ENCODE results near the gene CLDN18.

CLDN18 gene

DNA sequence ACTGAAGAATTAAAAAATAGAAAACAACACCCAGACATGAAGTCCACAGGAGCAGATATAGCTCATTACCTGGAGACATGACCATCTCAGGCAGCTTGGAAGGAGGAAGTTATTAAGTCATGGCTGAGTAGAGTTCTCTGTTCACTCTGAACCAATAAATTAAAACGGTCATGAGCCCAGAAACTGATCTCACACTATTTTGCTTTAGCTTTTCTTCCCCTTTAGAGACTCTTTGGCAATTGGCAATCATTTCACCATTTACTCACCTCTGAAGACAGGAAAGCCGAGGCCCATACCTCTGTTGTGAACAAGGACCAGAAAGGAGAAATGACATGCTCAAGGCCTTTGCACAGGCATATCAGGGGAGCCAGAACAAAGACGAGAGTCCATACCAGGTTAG is 26.6 kb downstream of the CLDN18 start:
- DNase-seq (ENCODE audit: insufficient read length, low spot score) (no peak), FAIRE-seq (no peak)
- TF ChIP-seq POU2F2 (IDR thresholded peaks at IDR 0.05; ENCODE audit: low read depth, low read length) (no peak), PAX5 (IDR thresholded peaks at IDR 0.05; ENCODE audit: insufficient read depth, low read length, severe bottlenecking) (no peak), TAF1 (IDR thresholded peaks at IDR 0.05; ENCODE audit: low read depth, low read length) (no peak), POLR2AphosphoS5 (IDR thresholded peaks at IDR 0.05; ENCODE audit: low read depth, low read length) (no peak), POLR2A (IDR thresholded peaks at IDR 0.05; ENCODE audit: low read depth, low read length) (no peak), SPI1 (IDR thresholded peaks at IDR 0.05; ENCODE audit: low read depth, low read length) (no peak)

DNA sequence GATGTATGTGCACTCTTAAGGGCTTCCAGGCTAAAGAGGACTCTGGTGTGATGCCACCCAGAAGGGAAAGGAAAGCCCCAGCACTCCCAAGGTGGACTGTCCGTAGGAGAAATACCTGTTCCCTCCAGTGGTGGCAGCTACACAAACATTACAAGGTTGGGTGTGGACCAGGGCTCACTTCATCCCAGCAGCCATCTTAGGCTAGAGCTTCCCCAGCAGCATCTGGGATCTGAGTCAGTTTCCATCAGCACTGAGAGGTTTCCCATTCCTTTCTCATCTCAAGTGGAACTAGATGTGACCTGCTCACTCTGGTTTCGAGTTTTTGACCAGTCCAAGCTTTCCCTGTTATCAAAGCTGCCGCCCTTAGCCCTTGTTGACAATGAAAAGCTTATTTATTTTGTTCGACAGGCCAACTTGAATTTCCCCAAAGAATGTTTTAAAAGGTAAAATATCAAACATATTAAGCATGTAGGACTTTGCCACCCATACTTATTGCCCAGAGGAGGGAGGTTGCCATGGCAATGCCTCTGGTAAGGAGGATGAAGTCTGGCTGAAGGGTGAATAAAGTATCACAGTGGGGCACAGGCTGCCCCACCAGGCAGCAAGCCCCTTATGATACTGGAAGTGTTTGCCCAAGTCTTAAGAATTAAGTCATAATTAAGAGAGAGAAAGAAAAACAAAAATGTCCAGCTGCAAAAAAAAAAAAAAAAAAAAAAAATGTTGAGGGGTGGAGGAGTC is 28.9 kb downstream of the CLDN18 start:
- no peak for FAIRE-seq
- TF ChIP-seq POU2F2 (IDR thresholded peaks at IDR 0.05; ENCODE audit: low read depth, low read length) = no peak
- TF ChIP-seq SPI1 (IDR thresholded peaks at IDR 0.05; ENCODE audit: low read depth, low read length) = no peak
- no peak for TF ChIP-seq POLR2A (IDR thresholded peaks at IDR 0.05; ENCODE audit: low read depth, low read length)
- TF ChIP-seq PAX5 (IDR thresholded peaks at IDR 0.05; ENCODE audit: insufficient read depth, low read length, severe bottlenecking) = no peak
- no peak for TF ChIP-seq TAF1 (IDR thresholded peaks at IDR 0.05; ENCODE audit: low read depth, low read length)
- no peak for TF ChIP-seq POLR2AphosphoS5 (IDR thresholded peaks at IDR 0.05; ENCODE audit: low read depth, low read length)
- DNase-seq (ENCODE audit: insufficient read length, low spot score) = no peak

DNA sequence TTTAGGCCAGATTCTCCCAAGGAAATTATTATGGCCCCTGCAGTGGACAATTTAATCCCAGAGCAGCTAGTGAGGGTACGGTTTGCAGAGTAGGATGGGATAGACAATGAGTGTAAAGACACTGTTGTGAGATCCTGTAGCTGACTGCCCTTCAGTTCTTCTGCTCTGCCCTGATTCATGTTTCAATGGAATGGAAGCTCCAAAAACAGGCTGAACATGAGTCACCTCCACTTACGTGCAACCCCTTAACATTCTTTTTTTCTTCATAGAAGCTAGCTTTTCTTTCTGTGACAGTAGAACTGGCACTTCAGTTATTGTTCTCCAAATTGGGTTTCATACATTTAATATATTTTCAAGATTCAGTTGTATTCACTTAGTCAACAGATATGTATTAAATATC is 32.1 kb downstream of the CLDN18 start:
- no peak for DNase-seq (ENCODE audit: insufficient read length, low spot score)
- TF ChIP-seq POLR2A (IDR thresholded peaks at IDR 0.05; ENCODE audit: low read depth, low read length) (no peak), TAF1 (IDR thresholded peaks at IDR 0.05; ENCODE audit: low read depth, low read length) (no peak), SPI1 (IDR thresholded peaks at IDR 0.05; ENCODE audit: low read depth, low read length) (no peak), PAX5 (IDR thresholded peaks at IDR 0.05; ENCODE audit: insufficient read depth, low read length, severe bottlenecking) (no peak), POU2F2 (IDR thresholded peaks at IDR 0.05; ENCODE audit: low read depth, low read length) (no peak), POLR2AphosphoS5 (IDR thresholded peaks at IDR 0.05; ENCODE audit: low read depth, low read length) (no peak)
- no peak for FAIRE-seq

DNA sequence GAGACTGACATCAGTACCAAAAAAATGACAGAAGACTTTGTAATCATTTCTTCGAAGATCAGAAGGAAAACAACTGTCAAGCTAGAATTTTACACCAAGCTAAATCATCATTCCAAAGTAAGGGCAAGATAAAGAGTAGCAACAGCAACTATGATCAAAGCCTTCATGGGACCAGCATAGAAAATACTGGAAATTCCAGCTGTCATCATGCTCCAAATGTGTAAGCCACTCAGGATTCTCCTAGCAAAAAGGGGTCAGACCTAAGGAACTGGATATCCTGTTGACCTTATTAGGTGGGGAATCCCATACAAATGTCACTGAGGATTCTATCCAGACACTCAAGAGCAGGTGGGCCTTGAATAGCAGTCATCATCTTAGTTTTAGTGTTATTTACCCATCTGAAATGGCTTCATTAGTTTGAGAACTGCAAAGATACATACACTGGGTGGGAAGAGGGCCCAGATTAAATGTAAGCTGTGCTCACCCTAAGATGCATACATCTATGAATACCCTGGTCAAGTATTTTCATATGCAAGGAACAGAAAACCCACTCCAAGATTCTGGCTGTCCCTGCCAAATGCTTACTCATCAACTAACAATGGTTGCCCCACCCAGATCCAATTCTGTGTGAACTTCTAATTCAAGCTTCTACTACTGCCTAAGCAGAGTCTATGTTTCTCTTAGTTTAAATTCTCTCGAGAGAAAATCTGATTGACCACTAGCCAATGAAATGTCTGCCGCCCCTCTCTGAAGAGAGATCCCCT is 33.5 kb downstream of the CLDN18 start:
- FAIRE-seq (no peak), DNase-seq (ENCODE audit: insufficient read length, low spot score) (no peak)
- TF ChIP-seq POLR2A (IDR thresholded peaks at IDR 0.05; ENCODE audit: low read depth, low read length) (no peak), PAX5 (IDR thresholded peaks at IDR 0.05; ENCODE audit: insufficient read depth, low read length, severe bottlenecking) (no peak), POU2F2 (IDR thresholded peaks at IDR 0.05; ENCODE audit: low read depth, low read length) (no peak), POLR2AphosphoS5 (IDR thresholded peaks at IDR 0.05; ENCODE audit: low read depth, low read length) (no peak), SPI1 (IDR thresholded peaks at IDR 0.05; ENCODE audit: low read depth, low read length) (no peak)

DNA sequence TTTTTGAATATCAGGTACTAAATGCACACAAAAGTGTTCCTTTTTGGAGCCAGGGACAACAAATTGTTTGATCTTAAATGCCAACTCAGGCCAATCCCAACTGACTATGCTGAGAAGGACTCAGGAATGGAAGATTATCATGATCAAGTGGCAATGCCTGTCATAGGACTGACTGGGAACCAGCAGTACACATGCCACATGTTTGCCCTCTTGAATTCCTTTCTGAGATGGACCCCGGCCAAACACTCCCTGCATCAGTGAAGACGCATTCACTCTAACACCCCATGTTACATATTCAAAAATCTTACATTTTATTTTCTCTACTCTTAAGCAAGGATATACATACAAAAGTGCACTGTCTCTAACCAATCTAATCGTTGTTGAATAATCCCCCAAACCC is 36.1 kb downstream of the CLDN18 start:
- no peak for FAIRE-seq
- DNase-seq (ENCODE audit: insufficient read length, low spot score) = no peak
- TF ChIP-seq PAX5 (IDR thresholded peaks at IDR 0.05; ENCODE audit: insufficient read depth, low read length, severe bottlenecking) = no peak
- TF ChIP-seq TAF1 (IDR thresholded peaks at IDR 0.05; ENCODE audit: low read depth, low read length) = no peak
- TF ChIP-seq SPI1 (IDR thresholded peaks at IDR 0.05; ENCODE audit: low read depth, low read length) = no peak
- no peak for TF ChIP-seq POLR2AphosphoS5 (IDR thresholded peaks at IDR 0.05; ENCODE audit: low read depth, low read length)
- no peak for TF ChIP-seq POLR2A (IDR thresholded peaks at IDR 0.05; ENCODE audit: low read depth, low read length)
- no peak for TF ChIP-seq POU2F2 (IDR thresholded peaks at IDR 0.05; ENCODE audit: low read depth, low read length)

DNA sequence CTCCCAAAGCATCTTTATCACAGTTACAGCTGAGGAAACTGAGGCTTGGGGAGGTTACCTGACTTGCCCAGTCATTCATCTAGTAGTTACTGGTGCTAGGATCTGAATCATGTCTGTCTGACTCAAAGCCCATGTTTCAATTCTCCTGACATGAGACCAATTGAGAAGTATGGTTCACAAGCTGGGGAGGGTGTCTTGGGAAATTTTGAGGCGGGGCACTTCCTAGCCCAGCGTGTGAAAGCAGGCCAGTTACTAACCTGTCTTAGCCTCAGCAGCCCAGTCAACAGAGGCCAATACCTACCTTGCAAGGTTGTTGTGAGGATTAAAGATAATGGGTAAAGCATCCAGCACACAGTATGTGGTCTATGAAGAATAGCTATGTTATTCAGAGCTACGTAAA is 37.0 kb downstream of the CLDN18 start:
- FAIRE-seq (no peak), DNase-seq (ENCODE audit: insufficient read length, low spot score) (no peak)
- TF ChIP-seq TAF1 (IDR thresholded peaks at IDR 0.05; ENCODE audit: low read depth, low read length) (no peak), POLR2A (IDR thresholded peaks at IDR 0.05; ENCODE audit: low read depth, low read length) (no peak), PAX5 (IDR thresholded peaks at IDR 0.05; ENCODE audit: insufficient read depth, low read length, severe bottlenecking) (no peak), POLR2AphosphoS5 (IDR thresholded peaks at IDR 0.05; ENCODE audit: low read depth, low read length) (no peak), POU2F2 (IDR thresholded peaks at IDR 0.05; ENCODE audit: low read depth, low read length) (no peak), SPI1 (IDR thresholded peaks at IDR 0.05; ENCODE audit: low read depth, low read length) (no peak)

DNA sequence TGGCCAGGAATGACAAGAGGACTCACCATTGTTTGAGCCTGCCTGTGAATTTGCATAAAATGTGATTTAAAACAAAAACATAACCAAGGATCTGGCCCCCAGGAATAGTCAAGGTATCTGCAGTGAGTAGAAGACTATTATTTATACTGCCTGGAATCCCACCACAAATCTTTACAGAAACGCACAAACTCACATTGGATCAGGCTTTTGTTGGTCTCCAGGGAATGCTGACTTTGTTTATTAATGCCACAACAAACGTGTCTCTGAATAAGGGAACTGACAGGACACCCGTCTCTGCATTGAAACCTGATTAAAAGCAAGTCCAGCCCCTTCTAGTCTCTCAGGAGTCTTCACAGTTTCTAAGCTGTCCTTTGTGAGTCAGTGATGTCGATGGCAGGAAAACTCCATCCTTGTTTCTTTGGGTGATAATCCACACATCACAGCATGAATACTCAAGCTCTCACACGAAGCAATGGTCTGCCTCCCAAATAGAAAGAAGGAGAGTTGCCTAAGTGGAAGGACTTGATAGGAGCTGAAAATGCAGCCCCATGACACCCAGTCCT is 37.7 kb downstream of the CLDN18 start:
- DNase-seq (ENCODE audit: insufficient read length, low spot score) = no peak
- TF ChIP-seq SPI1 (IDR thresholded peaks at IDR 0.05; ENCODE audit: low read depth, low read length) (no peak), TAF1 (IDR thresholded peaks at IDR 0.05; ENCODE audit: low read depth, low read length) (no peak), PAX5 (IDR thresholded peaks at IDR 0.05; ENCODE audit: insufficient read depth, low read length, severe bottlenecking) (no peak), POLR2A (IDR thresholded peaks at IDR 0.05; ENCODE audit: low read depth, low read length) (no peak), POLR2AphosphoS5 (IDR thresholded peaks at IDR 0.05; ENCODE audit: low read depth, low read length) (no peak), POU2F2 (IDR thresholded peaks at IDR 0.05; ENCODE audit: low read depth, low read length) (no peak)
- FAIRE-seq = no peak

DNA sequence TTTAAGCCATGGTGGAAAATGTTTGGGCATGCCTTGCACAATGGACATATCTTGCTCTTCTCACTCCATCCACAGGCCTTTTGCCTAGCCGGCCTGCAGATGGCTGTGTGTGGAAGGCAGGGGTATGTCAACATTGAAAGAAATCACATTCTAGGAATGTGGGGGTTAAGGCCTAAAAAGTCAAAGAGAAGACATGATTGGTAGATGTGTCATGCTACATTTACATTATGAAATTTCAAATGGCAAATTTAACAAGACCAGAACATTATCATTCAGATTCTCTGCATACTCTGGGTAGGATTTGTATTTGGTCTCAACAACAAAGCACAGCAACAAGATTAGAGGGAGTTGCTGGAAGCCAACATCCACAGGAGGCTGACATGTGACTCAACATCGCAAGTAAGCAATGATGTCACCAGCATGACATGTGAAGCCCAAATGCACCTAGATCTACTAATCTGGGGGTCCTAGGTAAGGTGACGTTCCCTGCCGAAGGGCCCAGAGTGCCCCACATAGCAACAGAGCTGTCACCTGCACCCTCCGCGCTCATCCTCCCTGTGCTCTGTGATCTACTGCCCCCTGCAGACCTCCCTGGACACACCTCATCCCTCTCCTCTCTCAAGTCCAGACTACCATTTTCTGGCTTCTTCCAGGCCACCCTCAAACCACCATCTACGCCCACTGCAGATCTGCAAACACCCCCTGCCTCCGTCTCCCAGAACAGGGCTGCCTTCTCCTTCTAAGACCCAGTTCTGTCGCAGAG is 39.4 kb downstream of the CLDN18 start:
- FAIRE-seq (no peak), DNase-seq (ENCODE audit: insufficient read length, low spot score) (no peak)
- no peak for TF ChIP-seq POU2F2 (IDR thresholded peaks at IDR 0.05; ENCODE audit: low read depth, low read length)
- no peak for TF ChIP-seq TAF1 (IDR thresholded peaks at IDR 0.05; ENCODE audit: low read depth, low read length)
- TF ChIP-seq POLR2AphosphoS5 (IDR thresholded peaks at IDR 0.05; ENCODE audit: low read depth, low read length) = no peak
- no peak for TF ChIP-seq PAX5 (IDR thresholded peaks at IDR 0.05; ENCODE audit: insufficient read depth, low read length, severe bottlenecking)

Data from GM12891 (cell line).